H1 (cell line): ENCODE measurements around the gene GRK5. TPM values are rescaled to one million over a fixed set of nuclear protein-coding genes. Genes with fewer than 3 reads are reported as not detected.

Source experiments
- CTCF ChIA-PET: fragments of 300-600 bp; sonication (Branson Sonifier 250); formaldehyde crosslinking; loops from one replicate; lab custom pipeline; 2021; ENCODE audit not compliant: partially characterized antibody; lab: Charles Lee
- POLR2A ChIA-PET: fragments of 300-600 bp; sonication (Branson Sonifier 250); formaldehyde crosslinking; loops from one replicate; lab custom pipeline; 2021; ENCODE audit warnings: inconsistent platforms; ENCODE audit not compliant: partially characterized antibody; lab: Charles Lee
- DNase-seq, 2 experiments: peaks; one replicate each; pipeline versions ENCODE4 v3.0.0 to v3.0.0-alpha.2; 2010 to 2022; ENCODE audit warnings: low spot score in 2 of 2, low read depth in 1 of 2, mixed read lengths in 1 of 2
- FAIRE-seq: peaks from 2 replicates; lab custom pipeline; 2011; peaks lifted over from hg19 to GRCh38; lab: Jason Lieb, UNC
- H2AFZ ChIP-seq: 2 replicates; pipeline ENCODE4 v1.8.1; 2012; ENCODE audit warnings: low read length, inconsistent platforms
- H2AK5ac ChIP-seq: 2 replicates; pipeline ENCODE4 v1.6.1; 2013; ENCODE audit warnings: low read depth, low read length
- H2BK120ac ChIP-seq: replicated peaks from 2 replicates; pipeline ENCODE3; 2013; ENCODE audit warnings: low read depth, low read length, inconsistent platforms
- H2BK12ac ChIP-seq: 2 replicates; pipeline ENCODE4 v1.6.1; 2013; ENCODE audit warnings: low read depth, low read length
- H2BK15ac ChIP-seq: 2 replicates; pipeline ENCODE4 v1.6.1; 2013; ENCODE audit warnings: low read length
- H2BK20ac ChIP-seq: 2 replicates; pipeline ENCODE4 v1.6.1; 2013; ENCODE audit warnings: low read length
- H2BK5ac ChIP-seq: 2 replicates; pipeline ENCODE4 v1.6.1; 2013; ENCODE audit warnings: low read depth, low read length
- H3K14ac ChIP-seq: 2 replicates; pipeline ENCODE4 v1.6.1; 2013; ENCODE audit warnings: inconsistent platforms; ENCODE audit not compliant: insufficient read length
- H3K18ac ChIP-seq: 2 replicates; pipeline ENCODE4 v1.6.1; 2013; ENCODE audit warnings: low read length; ENCODE audit errors: extremely low read depth
- H3K23ac ChIP-seq: 2 replicates; pipeline ENCODE4 v1.6.1; 2013; ENCODE audit warnings: inconsistent platforms; ENCODE audit not compliant: insufficient read length
- H3K23me2 ChIP-seq: 2 replicates; pipeline ENCODE4 v1.6.1; 2013; ENCODE audit warnings: low read depth, low read length
- H3K27ac ChIP-seq: 2 replicates; pipeline ENCODE4 v1.6.1; 2011; ENCODE audit warnings: low read depth, low read length, inconsistent platforms
- H3K27me3 ChIP-seq, 4 experiments: replicated peaks in 1 of 4; 1 replicate in 1 of 4; 2 replicates in 3 of 4; pipeline versions ENCODE4 v1.6.1 to v1.8.1; 2011 to 2013; ENCODE audit warnings: low read length in 3 of 4, mild to moderate bottlenecking in 3 of 4, inconsistent platforms in 2 of 4, mixed read lengths in 2 of 4, moderate library complexity in 1 of 4; ENCODE audit not compliant: control insufficient read depth in 3 of 4, insufficient read depth in 3 of 4; ENCODE audit errors: extremely low read depth in 1 of 4
- H3K36me3 ChIP-seq, 4 experiments: 2 replicates each; pipeline versions ENCODE4 v1.6.1 to v1.8.1; 2011 to 2013; ENCODE audit warnings: mild to moderate bottlenecking in 4 of 4, low read length in 3 of 4, moderate library complexity in 2 of 4, control low read depth in 1 of 4, inconsistent platforms in 1 of 4; ENCODE audit not compliant: insufficient read depth in 4 of 4, control insufficient read depth in 2 of 4
- H3K4ac ChIP-seq: replicated peaks from 2 replicates; pipeline ENCODE3; 2013; ENCODE audit warnings: low read length, low read depth, mixed read lengths, inconsistent platforms; ENCODE audit not compliant: insufficient read length
- H3K4me1 ChIP-seq, 4 experiments: replicated peaks in 1 of 4; 1 replicate in 1 of 4; 2 replicates in 3 of 4; pipeline versions ENCODE4 v1.6.1 to v1.8.1; 2011 to 2013; ENCODE audit warnings: low read length in 3 of 4, inconsistent platforms in 2 of 4, mixed read lengths in 1 of 4; ENCODE audit not compliant: insufficient read depth in 4 of 4, control insufficient read depth in 3 of 4
- H3K4me2 ChIP-seq, 2 experiments: 2 replicates each; pipeline versions ENCODE4 v1.6.1 to v1.8.1; 2011 to 2013; ENCODE audit warnings: low read depth in 2 of 2, low read length in 2 of 2, control low read depth in 1 of 2, inconsistent platforms in 1 of 2, mild to moderate bottlenecking in 1 of 2; ENCODE audit not compliant: insufficient read depth in 1 of 2
- H3K4me3 ChIP-seq, 4 experiments: fragments of 200-600, 300-600 bp in 1 of 4; sonication (generic), shearing (Covaris generic), sonication (Bioruptor Twin) in 1 of 4; 2 replicates each; pipeline versions ENCODE4 v1.5.1 to v1.8.1; 2011 to 2016; ENCODE audit warnings: low read length in 4 of 4, low read depth in 3 of 4, control low read depth in 2 of 4, inconsistent platforms in 2 of 4, mild to moderate bottlenecking in 2 of 4, mixed read lengths in 1 of 4, moderate library complexity in 1 of 4; ENCODE audit not compliant: insufficient read depth in 2 of 4; ENCODE audit errors: extremely low read depth in 1 of 4
- H3K56ac ChIP-seq: replicated peaks from 2 replicates; pipeline ENCODE3; 2013; ENCODE audit warnings: low read depth, mild to moderate bottlenecking, mixed read lengths, low read length, inconsistent platforms; ENCODE audit not compliant: insufficient read length
- H3K79me1 ChIP-seq: 2 replicates; pipeline ENCODE4 v1.6.1; 2013; ENCODE audit warnings: low read depth, low read length, control low read depth
- H3K79me2 ChIP-seq, 2 experiments: 2 replicates each; pipeline versions ENCODE4 v1.6.1 to v1.8.1; 2012 to 2013; ENCODE audit warnings: low read length in 2 of 2, mild to moderate bottlenecking in 2 of 2, inconsistent platforms in 1 of 2; ENCODE audit not compliant: insufficient read depth in 2 of 2, control insufficient read depth in 1 of 2
- H3K9ac ChIP-seq, 4 experiments: replicated peaks in 1 of 4; 1 replicate in 1 of 4; 2 replicates in 3 of 4; pipeline versions ENCODE4 v1.6.1 to v1.8.1; 2011 to 2013; ENCODE audit warnings: low read depth in 3 of 4, low read length in 3 of 4, control low read depth in 2 of 4, mild to moderate bottlenecking in 2 of 4, moderate library complexity in 2 of 4, inconsistent platforms in 1 of 4; ENCODE audit errors: extremely low read depth in 1 of 4
- H3K9me3 ChIP-seq, 2 experiments: 2 replicates each; pipeline versions ENCODE4 v1.6.1 to v1.8.1; 2012 to 2013; ENCODE audit warnings: mild to moderate bottlenecking in 2 of 2, moderate library complexity in 2 of 2, control low read depth in 1 of 2, inconsistent platforms in 1 of 2, low read depth in 1 of 2, low read length in 1 of 2, mixed read lengths in 1 of 2; ENCODE audit not compliant: insufficient read depth in 2 of 2
- H4K20me1 ChIP-seq, 2 experiments: replicated peaks in 1 of 2; 2 replicates each; pipeline versions ENCODE3 to v1.8.1; 2011 to 2013; ENCODE audit warnings: inconsistent platforms in 2 of 2, low read length in 2 of 2, mild to moderate bottlenecking in 1 of 2; ENCODE audit not compliant: insufficient read depth in 2 of 2, control insufficient read depth in 1 of 2
- H4K5ac ChIP-seq: 2 replicates; pipeline ENCODE4 v1.6.1; 2013; ENCODE audit warnings: low read length, low read depth, mixed read lengths, inconsistent platforms; ENCODE audit not compliant: insufficient read length
- H4K8ac ChIP-seq: 2 replicates; pipeline ENCODE4 v1.8.0; 2013; ENCODE audit warnings: mild to moderate bottlenecking, moderate library complexity, low read length, inconsistent platforms; ENCODE audit not compliant: insufficient read depth; ENCODE audit errors: extremely low read depth
- H4K91ac ChIP-seq: replicated peaks from 2 replicates; pipeline ENCODE3; 2013; ENCODE audit warnings: low read length, mixed read lengths, inconsistent platforms; ENCODE audit not compliant: insufficient read length
- BRCA1 ChIP-seq: IDR thresholded peaks from 2 replicates; pipeline ENCODE4 v1.6.1; 2012; ENCODE audit warnings: low read depth, low read length, improper control_type of control experiment
- CBX5 ChIP-seq: fragments of 300-800, 300-1000 bp; sonication (generic); IDR thresholded peaks from 2 replicates; pipeline ENCODE4 v1.7.1; 2016; ENCODE audit warnings: antibody characterized with exemption, low read length, low read depth
- HDAC2 ChIP-seq, 2 experiments: fragments of 300-600 bp in 1 of 2; sonication (generic) in 1 of 2; IDR thresholded peaks; 2 replicates each; pipeline ENCODE4 v1.6.1; 2011 to 2012; ENCODE audit warnings: low read depth in 2 of 2, low read length in 2 of 2, mild to moderate bottlenecking in 2 of 2, moderate library complexity in 2 of 2, borderline replicate concordance in 1 of 2, inconsistent platforms in 1 of 2
- JUND ChIP-seq: IDR thresholded peaks from 2 replicates; pipeline ENCODE4 v1.6.1; 2011; ENCODE audit warnings: mild to moderate bottlenecking, improper control_type of control experiment, low read length
- RBBP5 ChIP-seq: IDR thresholded peaks from 2 replicates; pipeline ENCODE4 v1.7.1; 2012; ENCODE audit warnings: low read depth, mild to moderate bottlenecking, inconsistent platforms, low read length, moderate library complexity, borderline replicate concordance
- SP4 ChIP-seq: IDR thresholded peaks from 2 replicates; pipeline ENCODE4 v1.6.1; 2012; ENCODE audit warnings: low read length, inconsistent platforms
- TBP ChIP-seq: IDR thresholded peaks from 2 replicates; pipeline ENCODE4 v1.6.1; 2011; ENCODE audit warnings: low read depth, low read length, improper control_type of control experiment
- TCF12 ChIP-seq: IDR thresholded peaks from 2 replicates; pipeline ENCODE4 v1.6.1; 2011; ENCODE audit warnings: low read depth, mild to moderate bottlenecking, low read length
- TEAD4 ChIP-seq: IDR thresholded peaks from 2 replicates; pipeline ENCODE4 v1.6.1; 2012; ENCODE audit warnings: low read depth, low read length, inconsistent platforms, mixed read lengths
- YY1 ChIP-seq: IDR thresholded peaks from 2 replicates; pipeline ENCODE4 v1.6.1; 2011; ENCODE audit warnings: low read depth, mild to moderate bottlenecking, low read length
- ZNF274 ChIP-seq: IDR thresholded peaks from 2 replicates; pipeline ENCODE4 v1.7.0; 2012; ENCODE audit warnings: low read length, borderline replicate concordance; ENCODE audit errors: extremely low read depth
- WGBS, 2 experiments: shearing (Covaris generic) in 1 of 2; methylation state at CpG; one replicate each; pipeline versions ENCODE4 v1.1.6 to v1.1.7; 2013 to 2015; ENCODE audit warnings: low lambda C conversion rate in 2 of 2, mixed read lengths in 2 of 2, inconsistent platforms in 1 of 2, low coverage in 1 of 2, missing lambda C conversion rate in 1 of 2; ENCODE audit not compliant: insufficient replicate concordance in 2 of 2, insufficient coverage in 1 of 2, insufficient read length in 1 of 2; ENCODE audit errors: extremely low coverage in 1 of 2, missing lambda C conversion rate in 1 of 2; 5-methylcytosine and 5-hydroxymethylcytosine counted together
- polyA plus RNA-seq, 7 experiments: library from polyadenylated mRNA; depleted of rRNA in 3 of 7; stranded (reverse) in 5 of 7; unstranded in 2 of 7; fragments of >200 nt in 5 of 7; fragments of 200-250 nt in 2 of 7; gene quantifications; 1 replicate in 5 of 7; 2 replicates in 1 of 7; 4 replicates in 1 of 7; pipeline versions ENCODE4 v1.2.1 to v1.2.3, GENCODE V29; 2011 to 2013; ENCODE audit warnings: missing spikeins in 2 of 7, mixed read lengths in 2 of 7
- total RNA-seq: library from RNA; stranded (reverse); fragmentation: NEBNext Ultra II Directional; extraction: Animal tissue kit (Norgen Biotek cat#: 25700); gene quantifications from 2 replicates; pipeline ENCODE4 v1.2.1, GENCODE V29; 2021
- TF ChIP-seq, protein P1 (sequence below), 3 experiments: IDR thresholded peaks; 1 replicate in 2 of 3; 2 replicates in 1 of 3; pipeline versions ENCODE4 v1.5.1 to v1.6.1; 2011; ENCODE audit warnings: low read length in 3 of 3, mild to moderate bottlenecking in 3 of 3, inconsistent platforms in 2 of 3, low read depth in 1 of 3, moderate library complexity in 1 of 3; ENCODE audit not compliant: insufficient read depth in 1 of 3; ENCODE audit errors: control extremely low read depth in 1 of 3

The GRK5 gene
- total and polyA plus RNA-seq, 2 of the 8 experiments (the other 6 are each of a cell fraction or from before 2014, with no cell fraction given), result 0.54 to 2.5 TPM

DNA sequence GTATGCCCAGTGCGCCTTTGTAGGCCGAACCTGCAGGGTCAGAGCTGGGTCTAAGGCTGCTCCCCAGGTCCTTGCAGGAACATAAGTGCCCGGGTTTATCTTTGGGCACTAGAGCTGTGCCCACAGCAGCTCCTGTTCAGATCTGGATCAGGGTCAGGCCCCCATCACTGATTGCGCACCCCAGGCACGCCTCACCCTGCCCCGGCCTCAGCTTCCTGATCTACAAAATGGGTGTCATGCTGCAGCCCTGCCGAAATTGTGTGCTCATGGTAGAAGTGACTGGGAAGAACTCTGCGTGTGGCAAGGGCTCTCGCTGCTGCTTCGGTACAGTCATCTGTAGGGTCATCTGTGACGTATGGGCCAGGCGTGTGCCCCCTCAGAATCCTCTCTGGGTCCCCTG, 100.7 kb downstream of the GRK5 start:
- H4K8ac ChIP-seq, result peak overlapping the region; percentile 62; the same call in 1 of the 2 replicates
- H3K23me2 ChIP-seq, result peaks cover 4% of the 10 kb centered on the region; the same call in 1 of the 2 replicates
- no peak overlapping the region for H3K4ac ChIP-seq
- H2BK120ac ChIP-seq, result no peak overlapping the region
- no peak overlapping the region for H4K5ac ChIP-seq
- no peaks in the 10 kb centered on the region for H3K4me1 ChIP-seq
- H3K36me3 ChIP-seq, result no peaks in the 10 kb centered on the region
- no peak overlapping the region for H2BK15ac ChIP-seq
- H3K14ac ChIP-seq, result no peak overlapping the region
- H3K79me1 ChIP-seq, result no peaks in the 10 kb centered on the region
- no peak overlapping the region for H2AFZ ChIP-seq
- TF ChIP-seq YY1 (no peak), HDAC2 (IDR thresholded peaks at IDR 0.05; ENCODE audit: borderline replicate concordance in 1 of 2, low read depth in 2 of 2, low read length in 2 of 2) (no peak), BRCA1 (no peak), CBX5 (no peak), TBP (no peak), SP4 (no peak), JUND (no peak), TEAD4 (no peak), RBBP5 (no peak), ZNF274 (no peak), TCF12 (no peak)
- TF ChIP-seq, protein P1, sequence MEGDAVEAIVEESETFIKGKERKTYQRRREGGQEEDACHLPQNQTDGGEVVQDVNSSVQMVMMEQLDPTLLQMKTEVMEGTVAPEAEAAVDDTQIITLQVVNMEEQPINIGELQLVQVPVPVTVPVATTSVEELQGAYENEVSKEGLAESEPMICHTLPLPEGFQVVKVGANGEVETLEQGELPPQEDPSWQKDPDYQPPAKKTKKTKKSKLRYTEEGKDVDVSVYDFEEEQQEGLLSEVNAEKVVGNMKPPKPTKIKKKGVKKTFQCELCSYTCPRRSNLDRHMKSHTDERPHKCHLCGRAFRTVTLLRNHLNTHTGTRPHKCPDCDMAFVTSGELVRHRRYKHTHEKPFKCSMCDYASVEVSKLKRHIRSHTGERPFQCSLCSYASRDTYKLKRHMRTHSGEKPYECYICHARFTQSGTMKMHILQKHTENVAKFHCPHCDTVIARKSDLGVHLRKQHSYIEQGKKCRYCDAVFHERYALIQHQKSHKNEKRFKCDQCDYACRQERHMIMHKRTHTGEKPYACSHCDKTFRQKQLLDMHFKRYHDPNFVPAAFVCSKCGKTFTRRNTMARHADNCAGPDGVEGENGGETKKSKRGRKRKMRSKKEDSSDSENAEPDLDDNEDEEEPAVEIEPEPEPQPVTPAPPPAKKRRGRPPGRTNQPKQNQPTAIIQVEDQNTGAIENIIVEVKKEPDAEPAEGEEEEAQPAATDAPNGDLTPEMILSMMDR (IDR thresholded peaks at IDR 0.05; ENCODE audit: control extremely low read depth in 1 of 3, insufficient read depth in 1 of 3, low read depth in 1 of 3, low read length in 3 of 3), result no peak
- no peaks in the 10 kb centered on the region for H3K27me3 ChIP-seq
- H3K4me2 ChIP-seq, result no peak overlapping the region
- DNase-seq (no peak), FAIRE-seq (no peak)
- no peak overlapping the region for H2AK5ac ChIP-seq
- H3K27ac ChIP-seq, result no peak overlapping the region
- H2BK12ac ChIP-seq, result no peak overlapping the region
- H3K9ac ChIP-seq, result no peak overlapping the region
- CTCF ChIA-PET, result interaction anchor here (1.0 to 1.6 kb wide), 9 partner anchors 12 to 137 kb away, joined by 3 to 7 read pairs (median 4); no protein-coding TSS in a partner anchor
- no peak overlapping the region for H2BK20ac ChIP-seq
- WGBS, 2 experiments, result 86% methylated on average over 11 of the region's 12 CpGs; no CpG with 5 or more reads in 1 of the 2 experiments
- no peak overlapping the region for H4K91ac ChIP-seq
- H3K56ac ChIP-seq, result no peak overlapping the region
- no peak overlapping the region for H3K23ac ChIP-seq
- H4K20me1 ChIP-seq, result peaks cover 0 to 4% of the 10 kb centered on the region in 2 experiments
- no peak overlapping the region for H2BK5ac ChIP-seq
- no peaks in the 10 kb centered on the region for H3K79me2 ChIP-seq
- no peak overlapping the region for H3K4me3 ChIP-seq
- POLR2A ChIA-PET, result no interaction called here
- H3K18ac ChIP-seq, result no peak overlapping the region
- H3K9me3 ChIP-seq, result no peaks in the 10 kb centered on the region
